Peyer's patch (tissue), 4 donors: ENCODE data around the gene LSR. TPM values are rescaled to one million over a fixed set of nuclear protein-coding genes. Genes with fewer than 3 reads are reported as not detected.

Experiments
- DNase-seq, 3 donors: peaks; one replicate each; pipeline ENCODE4 v3.0.0-alpha.2; 2017 to 2019
- H3K27ac ChIP-seq, 4 donors: fragments of 200-600 bp; sonication (generic); one replicate each; pipeline ENCODE4 v1.5.1; 2016 to 2019
- H3K27me3 ChIP-seq, 2 donors: fragments of 200-600 bp; sonication (generic); one replicate each; pipeline ENCODE4 v1.5.1; 2019
- H3K36me3 ChIP-seq, 3 donors: fragments of 200-600 bp; sonication (generic); one replicate each; pipeline ENCODE4 v1.5.1; 2016 to 2019
- H3K4me1 ChIP-seq, 4 donors: fragments of 200-600 bp; sonication (generic); one replicate each; pipeline ENCODE4 v1.5.1; 2016 to 2019
- H3K4me3 ChIP-seq, 4 donors: fragments of 200-600 bp; sonication (generic); 1 replicate in 3 of 4; 2 replicates in 1 of 4; pipeline ENCODE4 v1.5.1; 2016 to 2019; ENCODE audit warnings: mild to moderate bottlenecking in 1 of 4
- H3K9me3 ChIP-seq, 4 donors: fragments of 200-600 bp; sonication (generic); one replicate each; pipeline ENCODE4 v1.5.1; 2016 to 2019; ENCODE audit warnings: mild to moderate bottlenecking in 1 of 4
- POLR2A ChIP-seq, 2 donors: fragments of 450-650 bp; IDR thresholded peaks; one replicate each; pipeline ENCODE4 v1.5.1; 2017; ENCODE audit warnings: antibody characterized with exemption in 2 of 2, mild to moderate bottlenecking in 2 of 2, moderate library complexity in 2 of 2
- total RNA-seq, 4 donors: library from RNA; depleted of rRNA; stranded (reverse); fragments of >200 nt; gene quantifications; one replicate each; pipeline ENCODE4 v1.1.0, GENCODE V29; 2016
- TF ChIP-seq, protein P1 (sequence below), 6 experiments: fragments of 450-650 bp in 4 of 6; fragments of 200-600 bp in 2 of 6; sonication (generic) in 1 of 6; IDR thresholded peaks; one replicate each; pipeline ENCODE4 v1.5.1; 2017 to 2019; ENCODE audit warnings: antibody characterized with exemption in 6 of 6, mild to moderate bottlenecking in 3 of 6, moderate library complexity in 1 of 6

The LSR gene
- total RNA-seq, 4 donors from 2014 or later = 28.9 to 214 (median 188) TPM

DNA sequence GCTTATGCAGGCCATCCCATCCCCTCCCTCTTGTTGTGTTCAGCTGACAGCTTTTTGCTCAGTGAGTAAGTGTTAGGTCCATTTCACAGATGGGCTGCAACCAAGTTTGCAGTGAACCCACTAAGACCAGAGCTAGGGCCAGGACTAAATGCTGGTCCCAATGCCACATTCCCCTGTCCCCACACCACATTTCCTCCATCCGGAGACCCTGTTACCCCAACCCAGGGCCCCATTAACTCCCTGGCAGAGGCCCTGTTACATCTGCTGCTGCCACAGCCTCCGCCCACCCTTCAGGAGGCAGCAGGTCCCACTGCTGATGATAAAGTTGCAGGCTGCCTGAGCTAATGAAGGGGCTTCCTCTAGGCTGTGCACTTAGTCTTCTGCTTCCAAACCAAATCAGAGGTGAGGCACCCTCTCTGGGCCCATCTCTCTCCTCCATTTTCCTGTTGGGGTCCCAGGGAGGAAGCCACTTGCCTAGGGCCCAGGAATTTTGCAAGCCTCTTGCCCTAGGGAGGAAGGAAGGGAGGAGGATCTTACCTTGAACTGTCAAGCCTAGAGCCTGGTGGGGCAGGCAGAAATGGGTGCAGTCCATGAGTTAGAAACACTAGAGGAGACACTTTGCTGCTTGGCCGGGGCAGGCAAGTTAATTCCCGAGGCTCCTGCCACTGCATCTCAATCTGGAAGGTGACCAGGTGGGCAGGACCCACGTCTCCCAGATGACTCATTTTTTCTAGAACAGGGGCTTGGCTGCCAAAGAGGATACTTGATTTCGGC, 16.5 kb downstream of the LSR start:
- Histone ChIP-seq H3K27me3 (no peaks in the 10 kb centered on the region), H3K36me3 (peaks cover 0 to 28% (median 0%) of the 10 kb centered on the region in 3 donors), H3K27ac (no peak overlapping the region), H3K4me1 (peaks cover 0 to 34% (median 14%) of the 10 kb centered on the region in 4 donors), H3K9me3 (no peaks in the 10 kb centered on the region), H3K4me3 (no peak overlapping the region)
- TF ChIP-seq POLR2A (IDR thresholded peaks at IDR 0.05) = no peak
- TF ChIP-seq, protein P1, sequence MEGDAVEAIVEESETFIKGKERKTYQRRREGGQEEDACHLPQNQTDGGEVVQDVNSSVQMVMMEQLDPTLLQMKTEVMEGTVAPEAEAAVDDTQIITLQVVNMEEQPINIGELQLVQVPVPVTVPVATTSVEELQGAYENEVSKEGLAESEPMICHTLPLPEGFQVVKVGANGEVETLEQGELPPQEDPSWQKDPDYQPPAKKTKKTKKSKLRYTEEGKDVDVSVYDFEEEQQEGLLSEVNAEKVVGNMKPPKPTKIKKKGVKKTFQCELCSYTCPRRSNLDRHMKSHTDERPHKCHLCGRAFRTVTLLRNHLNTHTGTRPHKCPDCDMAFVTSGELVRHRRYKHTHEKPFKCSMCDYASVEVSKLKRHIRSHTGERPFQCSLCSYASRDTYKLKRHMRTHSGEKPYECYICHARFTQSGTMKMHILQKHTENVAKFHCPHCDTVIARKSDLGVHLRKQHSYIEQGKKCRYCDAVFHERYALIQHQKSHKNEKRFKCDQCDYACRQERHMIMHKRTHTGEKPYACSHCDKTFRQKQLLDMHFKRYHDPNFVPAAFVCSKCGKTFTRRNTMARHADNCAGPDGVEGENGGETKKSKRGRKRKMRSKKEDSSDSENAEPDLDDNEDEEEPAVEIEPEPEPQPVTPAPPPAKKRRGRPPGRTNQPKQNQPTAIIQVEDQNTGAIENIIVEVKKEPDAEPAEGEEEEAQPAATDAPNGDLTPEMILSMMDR (IDR thresholded peaks at IDR 0.05) = no peak
- peak in 2 of 3 donors; percentile 46 for DNase-seq

GRCh38 chr19:35265900-35266519, 17.2 kb downstream of the LSR start:
- no peaks in the 10 kb centered on the region for H3K9me3 ChIP-seq
- H3K27ac ChIP-seq = no peak overlapping the region
- TF ChIP-seq POLR2A (IDR thresholded peaks at IDR 0.05) = no peak
- TF ChIP-seq, protein P1 (IDR thresholded peaks at IDR 0.05) = no peak
- peaks cover 0 to 33% (median 0%) of the 10 kb centered on the region in 3 donors for H3K36me3 ChIP-seq
- H3K4me1 ChIP-seq = peaks cover 0 to 37% (median 15%) of the 10 kb centered on the region in 4 donors
- no peaks in the 10 kb centered on the region for H3K27me3 ChIP-seq
- DNase-seq = peak in 1 of 3 donors; percentile 49
- no peak overlapping the region for H3K4me3 ChIP-seq

GRCh38 chr19:35266520-35267352, 17.9 kb downstream of the LSR start:
- no peak for TF ChIP-seq POLR2A (IDR thresholded peaks at IDR 0.05)
- TF ChIP-seq, protein P1 (IDR thresholded peaks at IDR 0.05) = no peak
- Histone ChIP-seq H3K27me3 (no peaks in the 10 kb centered on the region), H3K4me1 (peaks cover 0 to 37% (median 15%) of the 10 kb centered on the region in 4 donors), H3K4me3 (peak overlapping the region; percentile 84 to 85 (median 84)), H3K9me3 (no peaks in the 10 kb centered on the region), H3K27ac (peak overlapping the region; percentile 89 to 98 (median 94)), H3K36me3 (peaks cover 0 to 33% (median 0%) of the 10 kb centered on the region in 3 donors)
- DNase-seq = peak in 1 of 3 donors; percentile 60

- Histone ChIP-seq H3K27ac (peak overlapping the region; percentile 89 to 98 (median 94)), H3K4me3 (peak overlapping the region; percentile 84 to 85 (median 84)), H3K36me3 (peaks cover 0 to 33% (median 0%) of the 10 kb centered on the region in 3 donors), H3K4me1 (peaks cover 0 to 37% (median 19%) of the 10 kb centered on the region in 4 donors), H3K27me3 (no peaks in the 10 kb centered on the region), H3K9me3 (no peaks in the 10 kb centered on the region)
- DNase-seq = peak; percentile 49 to 73 (median 72)
- TF ChIP-seq POLR2A (IDR thresholded peaks at IDR 0.05) = no peak
- TF ChIP-seq, protein P1 (IDR thresholded peaks at IDR 0.05) = no peak
Observed at GRCh38 chr19:35267353-35267817, 18.6 kb downstream of the LSR start.
